Activated naive CD4-positive, alpha-beta T cell treated with anti-CD3 and anti-CD28 coated beads, Interleukin-2, amount 50 U/mL, for 72 hours (primary cell): ENCODE data around the gene DPH2. TPM values are rescaled to one million over a fixed set of nuclear protein-coding genes. Genes with fewer than 3 reads are reported as not detected.

Source experiments
- ATAC-seq, 2 donors: fragments of 150-1000 bp; cut with Tn5 transposase; 2 replicates each; pipeline ENCODE4 v1.10.0; 2021; ENCODE audit warnings: mild to moderate bottlenecking in 2 of 2, moderate library complexity in 2 of 2
- DNase-seq, 2 donors: peaks; one replicate each; pipeline ENCODE4 v3.0.0; 2021 to 2022; ENCODE audit warnings: low spot score in 2 of 2
- H3K27ac Mint-ChIP-seq, 2 donors: one replicate each; pipeline ENCODE4 v1.8.0; 2022; ENCODE audit warnings: mild to moderate bottlenecking in 2 of 2, mixed read lengths in 2 of 2
- H3K36me3 Mint-ChIP-seq, 2 donors: one replicate each; pipeline ENCODE4 v1.8.0; 2022; ENCODE audit warnings: mixed read lengths in 2 of 2
- H3K9me3 Mint-ChIP-seq, 2 donors: one replicate each; pipeline ENCODE4 v1.8.0; 2022; ENCODE audit warnings: mixed read lengths in 2 of 2
- total RNA-seq, 2 donors: library from RNA; stranded (reverse); gene quantifications; one replicate each; pipeline ENCODE4 v1.2.3, GENCODE V29; 2022

Gene DPH2
- total RNA-seq, 2 donors from 2014 or later = 30.8 to 31.1 TPM

DNA sequence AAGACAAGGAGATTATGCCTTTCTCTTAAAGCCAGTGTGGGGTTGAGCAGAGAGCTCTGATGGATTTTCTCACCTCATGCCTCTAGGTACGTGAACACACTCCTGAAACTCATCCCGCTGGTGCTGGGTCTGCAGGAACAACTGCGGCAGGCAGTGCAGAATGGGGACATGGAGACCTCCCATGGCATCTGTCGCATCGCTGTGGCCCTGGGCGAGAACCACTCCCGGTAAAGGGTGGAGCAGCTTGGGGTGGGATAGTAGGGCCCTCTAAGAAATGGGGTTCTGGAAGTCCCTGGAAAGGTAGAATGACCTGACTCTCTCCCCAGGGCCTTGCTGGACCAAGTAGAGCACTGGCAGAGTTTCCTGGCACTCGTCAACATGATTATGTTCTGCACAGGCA is 13.6 kb upstream of the DPH2 start:
- H3K9me3 Mint-ChIP-seq = no peaks in the 10 kb centered on the region
- DNase-seq (no peak), ATAC-seq (no peak)
- no peak overlapping the region for H3K27ac Mint-ChIP-seq
- H3K36me3 Mint-ChIP-seq = peaks cover 0 to 2% of the 10 kb centered on the region in 2 donors

DNA sequence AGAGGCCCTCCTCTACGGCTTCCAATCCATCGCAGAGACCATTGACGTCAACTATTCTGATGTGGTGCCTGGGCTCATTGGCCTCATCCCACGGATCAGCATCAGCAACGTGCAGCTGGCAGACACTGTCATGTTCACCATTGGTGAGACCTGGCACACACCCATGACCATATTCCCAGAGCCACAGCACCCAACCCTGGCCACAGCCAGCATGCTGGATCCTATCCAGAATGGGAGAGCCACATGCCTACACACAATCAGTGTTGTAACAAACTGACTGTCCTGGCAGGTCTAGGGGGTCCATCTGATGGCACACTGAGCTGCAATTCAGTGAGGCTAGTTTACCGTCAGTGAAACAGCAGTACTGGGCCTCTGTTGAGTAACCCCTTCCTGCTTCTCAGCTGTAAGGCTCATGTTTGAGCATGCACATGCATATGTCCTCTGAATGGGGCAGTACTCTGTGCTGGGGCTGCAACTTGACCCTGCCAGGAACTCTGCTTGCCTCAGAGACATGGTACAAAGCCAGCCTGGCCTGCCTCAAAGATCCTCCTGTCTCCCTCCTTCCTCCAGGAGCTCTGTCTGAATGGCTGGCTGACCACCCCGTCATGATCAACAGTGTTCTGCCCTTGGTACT is 12.3 kb upstream of the DPH2 start:
- no peak overlapping the region for H3K27ac Mint-ChIP-seq
- ATAC-seq (no peak), DNase-seq (no peak)
- H3K9me3 Mint-ChIP-seq = no peaks in the 10 kb centered on the region
- peaks cover 0 to 3% of the 10 kb centered on the region in 2 donors for H3K36me3 Mint-ChIP-seq

GRCh38 chr1:43958351-43959255 is 11.2 kb upstream of the DPH2 start:
- Mint-ChIP-seq H3K27ac (no peak overlapping the region), H3K36me3 (peaks cover 0 to 5% of the 10 kb centered on the region in 2 donors), H3K9me3 (no peaks in the 10 kb centered on the region)
- no peak for DNase-seq
- no peak for ATAC-seq

DNA sequence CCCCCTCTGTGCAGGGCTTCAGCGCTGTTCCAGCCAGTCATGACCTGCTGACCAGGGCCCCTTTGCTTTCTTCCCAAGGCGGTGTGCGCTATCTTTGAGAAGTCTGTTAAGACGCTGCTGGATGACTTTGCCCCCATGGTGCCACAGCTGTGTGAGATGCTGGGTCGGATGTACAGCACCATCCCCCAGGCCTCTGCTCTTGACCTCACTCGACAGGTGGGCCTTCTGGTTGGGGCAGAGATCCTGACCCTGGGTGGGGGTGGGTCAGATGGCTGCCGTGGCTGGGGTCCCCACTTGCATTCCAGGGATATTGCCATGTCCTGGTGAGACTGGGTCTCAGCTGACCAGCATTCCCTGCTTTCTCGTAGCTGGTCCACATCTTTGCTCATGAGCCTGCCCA is 9.0 kb upstream of the DPH2 start:
- H3K9me3 Mint-ChIP-seq = no peaks in the 10 kb centered on the region
- ATAC-seq (no peak), DNase-seq (no peak)
- peaks cover 0 to 5% of the 10 kb centered on the region in 2 donors for H3K36me3 Mint-ChIP-seq
- no peak overlapping the region for H3K27ac Mint-ChIP-seq

GRCh38 chr1:43961692-43962091 is 8.1 kb upstream of the DPH2 start:
- no peak for DNase-seq
- no peak for ATAC-seq
- Mint-ChIP-seq H3K9me3 (no peaks in the 10 kb centered on the region), H3K36me3 (peaks cover 0 to 5% of the 10 kb centered on the region in 2 donors), H3K27ac (no peak overlapping the region)

- ATAC-seq (no peak), DNase-seq (no peak)
- H3K36me3 Mint-ChIP-seq = peaks cover 0 to 5% of the 10 kb centered on the region in 2 donors
- no peak overlapping the region for H3K27ac Mint-ChIP-seq
- H3K9me3 Mint-ChIP-seq = no peaks in the 10 kb centered on the region
These were observed 7.5 kb upstream of the DPH2 start for GRCh38 chr1:43962324-43962723.

DNA sequence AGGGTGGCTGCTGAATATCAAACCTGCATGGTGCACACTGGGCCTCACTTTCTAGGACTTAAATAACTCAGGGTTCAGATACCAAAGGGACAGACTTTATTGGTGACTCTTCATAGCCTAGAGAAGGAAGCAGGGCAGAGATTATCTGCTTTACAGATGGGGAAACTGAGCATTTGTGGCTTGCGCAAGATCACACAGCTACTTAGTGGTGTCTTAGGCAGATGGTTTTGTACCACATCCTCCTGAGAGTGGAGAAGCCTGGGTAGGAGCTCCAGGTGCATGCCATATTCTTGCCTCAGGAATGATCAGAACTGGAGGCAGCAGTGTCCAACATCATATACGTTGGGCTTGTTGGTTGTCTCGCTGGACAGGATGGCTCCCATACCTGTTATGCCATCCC is 6.8 kb upstream of the DPH2 start:
- Mint-ChIP-seq H3K9me3 (no peaks in the 10 kb centered on the region), H3K27ac (no peak overlapping the region), H3K36me3 (peaks cover 0 to 5% of the 10 kb centered on the region in 2 donors)
- DNase-seq (no peak), ATAC-seq (no peak)

- Mint-ChIP-seq H3K9me3 (no peaks in the 10 kb centered on the region), H3K27ac (no peak overlapping the region), H3K36me3 (peaks cover 0 to 5% of the 10 kb centered on the region in 2 donors)
- no peak for DNase-seq
- no peak for ATAC-seq
These were observed 5.9 kb upstream of the DPH2 start for GRCh38 chr1:43963890-43964289.

- no peaks in the 10 kb centered on the region for H3K9me3 Mint-ChIP-seq
- H3K27ac Mint-ChIP-seq = no peak overlapping the region
- peaks cover 0 to 11% of the 10 kb centered on the region in 2 donors for H3K36me3 Mint-ChIP-seq
- no peak for ATAC-seq
- DNase-seq = no peak
These were observed 4.5 kb upstream of the DPH2 start for GRCh38 chr1:43965316-43965715.

DNA sequence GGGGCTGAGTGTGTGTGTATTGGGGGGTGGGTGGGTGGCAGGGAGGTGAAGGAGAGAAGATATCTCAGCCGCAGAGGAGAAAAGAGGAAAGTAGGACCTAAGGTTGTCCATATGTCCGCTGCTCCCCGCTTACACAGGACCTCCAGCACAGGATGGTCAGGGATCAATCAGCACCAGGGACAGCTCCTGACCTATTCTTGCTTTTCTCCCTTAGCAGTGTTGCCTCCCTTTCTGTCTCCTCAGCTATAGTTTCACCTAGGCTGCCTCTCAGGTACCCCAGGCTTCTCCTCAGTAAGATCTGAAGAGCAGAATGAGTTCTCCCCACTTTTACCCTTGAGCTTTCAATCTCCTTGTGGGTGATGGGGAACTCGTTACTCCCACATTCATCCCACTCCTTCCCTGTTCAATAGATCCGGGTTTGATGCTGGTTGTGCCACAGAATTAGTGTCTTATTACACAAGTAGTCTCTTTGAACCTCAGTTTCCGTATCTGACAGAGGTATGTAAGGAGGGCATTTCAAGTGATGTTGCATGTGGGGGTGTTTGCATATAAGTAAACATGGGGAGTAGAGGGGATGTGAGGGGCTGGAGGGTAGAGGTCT is 1.4 kb upstream of the DPH2 start:
- no peaks in the 10 kb centered on the region for H3K9me3 Mint-ChIP-seq
- H3K27ac Mint-ChIP-seq = no peak overlapping the region
- DNase-seq = no peak

DNA sequence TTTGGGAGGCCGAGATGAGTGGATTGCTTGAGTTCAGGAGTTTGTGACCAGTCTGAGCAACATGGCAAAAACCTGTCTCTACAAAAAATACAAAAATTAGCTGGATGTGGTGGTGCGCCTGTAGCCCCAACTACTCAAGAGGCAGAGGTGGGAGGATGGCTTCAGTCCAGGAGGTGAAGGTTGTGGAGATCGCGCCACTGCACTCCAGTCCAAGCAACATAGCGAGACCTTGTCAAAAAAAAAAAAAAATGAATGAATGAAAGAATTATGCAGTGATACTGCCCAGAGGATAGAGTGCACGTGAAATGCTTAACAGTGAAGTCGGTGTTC is 429 bp upstream of the DPH2 start:
- DNase-seq = no peak
- no peak for ATAC-seq
- Mint-ChIP-seq H3K9me3 (no peaks in the 10 kb centered on the region), H3K36me3 (peaks cover 6 to 16% of the 10 kb centered on the region in 2 donors), H3K27ac (peak overlapping the region in 1 of 2 donors; percentile 88)

More for the DNA sequence above, 1.4 kb upstream of the DPH2 start:
- ATAC-seq = no peak
- H3K36me3 Mint-ChIP-seq = peaks cover 4 to 11% of the 10 kb centered on the region in 2 donors

DNA sequence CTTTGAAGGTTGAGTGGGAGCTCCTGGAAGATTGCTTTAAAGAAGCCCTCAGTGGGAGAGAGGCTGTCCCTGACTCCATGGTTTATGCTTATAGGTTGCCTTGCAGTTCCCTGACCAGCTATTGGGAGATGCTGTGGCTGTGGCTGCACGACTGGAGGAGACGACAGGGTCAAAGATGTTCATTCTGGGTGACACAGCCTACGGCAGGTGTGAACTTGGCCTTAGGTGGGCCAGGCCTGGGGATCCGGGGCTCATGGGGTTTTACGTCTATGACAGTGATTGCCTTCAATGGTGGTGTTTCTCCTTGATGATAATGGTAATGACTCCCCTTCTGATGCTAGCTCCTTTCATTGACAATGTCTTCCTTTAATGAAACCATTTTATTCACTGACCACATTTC is 692 bp downstream of the DPH2 start:
- Mint-ChIP-seq H3K36me3 (peaks cover 6 to 18% of the 10 kb centered on the region in 2 donors), H3K9me3 (no peaks in the 10 kb centered on the region), H3K27ac (peak overlapping the region; percentile 88 to 91)
- no peak for DNase-seq
- no peak for ATAC-seq

- Mint-ChIP-seq H3K36me3 (peaks cover 6 to 22% of the 10 kb centered on the region in 2 donors), H3K9me3 (no peaks in the 10 kb centered on the region), H3K27ac (peak overlapping the region; percentile 88 to 91)
- ATAC-seq (no peak), DNase-seq (no peak)
These were observed 1.1 kb downstream of the DPH2 start for GRCh38 chr1:43970911-43971310.

DNA sequence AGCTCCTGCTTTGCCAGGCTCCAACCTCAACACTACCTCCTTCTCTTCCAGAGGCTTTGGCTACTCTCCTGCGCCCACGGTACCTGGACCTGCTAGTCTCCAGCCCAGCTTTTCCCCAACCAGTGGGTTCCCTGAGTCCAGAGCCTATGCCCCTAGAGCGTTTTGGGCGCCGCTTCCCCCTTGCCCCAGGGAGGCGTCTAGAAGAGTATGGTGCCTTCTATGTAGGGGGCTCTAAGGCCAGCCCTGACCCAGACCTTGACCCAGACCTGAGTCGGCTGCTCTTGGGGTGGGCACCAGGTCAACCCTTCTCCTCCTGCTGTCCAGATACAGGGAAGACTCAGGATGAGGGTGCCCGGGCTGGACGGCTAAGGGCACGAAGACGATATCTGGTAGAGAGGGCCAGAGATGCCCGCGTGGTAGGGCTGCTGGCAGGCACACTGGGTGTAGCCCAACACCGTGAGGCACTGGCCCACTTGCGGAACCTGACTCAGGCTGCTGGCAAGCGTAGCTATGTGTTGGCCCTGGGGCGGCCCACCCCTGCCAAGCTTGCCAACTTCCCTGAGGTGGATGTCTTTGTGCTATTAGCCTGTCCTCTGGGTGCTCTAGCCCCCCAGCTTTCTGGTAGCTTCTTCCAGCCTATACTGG is 1.6 kb downstream of the DPH2 start:
- ATAC-seq (no peak), DNase-seq (no peak)
- Mint-ChIP-seq H3K36me3 (peaks cover 11 to 27% of the 10 kb centered on the region in 2 donors), H3K9me3 (no peaks in the 10 kb centered on the region), H3K27ac (peak overlapping the region in 1 of 2 donors; percentile 88)

- Mint-ChIP-seq H3K36me3 (peaks cover 29 to 45% of the 10 kb centered on the region in 2 donors), H3K27ac (peak overlapping the region; percentile 91), H3K9me3 (no peaks in the 10 kb centered on the region)
- no peak for DNase-seq
- ATAC-seq = no peak
These were observed 4.2 kb downstream of the DPH2 start for GRCh38 chr1:43973981-43974442.

GRCh38 chr1:43974443-43975248 is 4.8 kb downstream of the DPH2 start, which contains the start of gene ATP6V0B:
ATP6V0B (plus strand) TSS chr1:43974960; CDS start chr1:43975041, 81 bp downstream.
- Mint-ChIP-seq H3K27ac (peak within 1 kb of the TSS; percentile 91), H3K36me3 (peaks cover 29 to 45% of the 10 kb centered on the region in 2 donors), H3K9me3 (no peaks in the 10 kb centered on the region)
- peak; percentile 94 to 95 for DNase-seq
- ATAC-seq = peak; percentile 78 to 84
